ENCODE measurements around the gene RNU2-63P. TPM values are rescaled to one million over a fixed set of nuclear protein-coding genes. Genes with fewer than 3 reads are reported as not detected.

Gene RNU2-63P
- polyA plus RNA-seq, 1 of the 3 experiments (the other 2 are of a cell fraction), result not detected

- TF ChIP-seq GABPA (IDR thresholded peaks at IDR 0.05; ENCODE audit: low read depth), result no peak
Observed at GRCh38 chr2:88061295-88061694, 44.9 kb upstream of the RNU2-63P start (continued).

GRCh38 chr2:88060907-88061275 lies 44.5 kb upstream of the RNU2-63P start:
- H3K36me3 ChIP-seq (replicated peaks in 1 of 2; ENCODE audit: control insufficient read depth in 1 of 2, insufficient read depth in 2 of 2, low read length in 1 of 2), result no peaks in the 10 kb centered on the region
- ChIA-PET POLR2A (interaction anchor here (0.6 kb wide), 1 partner anchor 111 kb away, joined by 3 read pairs; no protein-coding TSS in a partner anchor), CTCF (interaction anchor here (0.6 to 5.4 kb wide), 51 partner anchors 8 to 431 kb away, joined by 3 to 147 read pairs (median 5); partner anchors contain the start of gene THNSL2)
- no peaks in the 10 kb centered on the region for H3F3A ChIP-seq (replicated peaks; ENCODE audit: insufficient read depth)
- no peaks in the 10 kb centered on the region for H3K9me2 ChIP-seq
- no peaks in the 10 kb centered on the region for H3K79me2 ChIP-seq (ENCODE audit: insufficient read depth)
- H3K27ac ChIP-seq (ENCODE audit: low read depth in 2 of 2, low read length in 1 of 2), result no peak overlapping the region
- no peak overlapping the region for H2AFZ ChIP-seq (ENCODE audit: low read depth)
- no peak overlapping the region for H3K4me2 ChIP-seq
- 18% methylated on average over 2 of the region's 2 CpGs for WGBS (ENCODE audit: low lambda C conversion rate)
- H3K4me1 ChIP-seq (ENCODE audit: control insufficient read depth in 1 of 2, insufficient read depth in 2 of 2, low read depth in 1 of 2, low read length in 1 of 2), result peaks cover 0 to 5% of the 10 kb centered on the region in 2 experiments; a peak in 2 of 4 replicates
- TF ChIP-seq ELF1 (IDR thresholded peaks at IDR 0.05) (no peak), GATA2 (CRISPR knock-in tag; IDR thresholded peaks at IDR 0.05) (no peak), USF1 (IDR thresholded peaks at IDR 0.05; ENCODE audit: borderline replicate concordance, low read depth) (no peak), RAD21 (IDR thresholded peaks at IDR 0.05; ENCODE audit: low read length) (no peak), EP300 (IDR thresholded peaks at IDR 0.05; ENCODE audit: borderline replicate concordance in 1 of 2, low read depth in 1 of 2, low read length in 1 of 2) (no peak), TEAD4 (IDR thresholded peaks at IDR 0.05; ENCODE audit: borderline replicate concordance, insufficient read depth) (no peak), USF2 (IDR thresholded peaks at IDR 0.05; ENCODE audit: borderline replicate concordance, low read depth, low read length) (no peak), NFIC (IDR thresholded peaks at IDR 0.05; ENCODE audit: borderline replicate concordance) (no peak), FOXJ3 (CRISPR knock-in tag; IDR thresholded peaks at IDR 0.05) (no peak), CTCF (IDR thresholded peaks at IDR 0.05) (no peak), POLR2AphosphoS5 (IDR thresholded peaks at IDR 0.05; ENCODE audit: low read depth, low read length) (no peak)
- no peak for DNase-seq
- no peaks in the 10 kb centered on the region for H3K27me3 ChIP-seq (ENCODE audit: insufficient read depth)
- no peaks in the 10 kb centered on the region for H4K20me1 ChIP-seq (ENCODE audit: insufficient read depth)
- no peaks in the 10 kb centered on the region for H3K9me3 ChIP-seq
- no peak overlapping the region for H3K4me3 ChIP-seq (ENCODE audit: low read depth in 2 of 2, low read length in 1 of 2)
- H3K9ac ChIP-seq, result no peak overlapping the region

All from SK-N-SH (cell line).